K562 (cell line): ENCODE results near the gene SLC30A1. TPM values are rescaled to one million over a fixed set of nuclear protein-coding genes. Genes with fewer than 3 reads are reported as not detected.

Source experiments
- CCNT2 ChIP-seq: IDR thresholded peaks from 2 replicates; pipeline ENCODE4 v1.6.1; 2011; ENCODE audit warnings: borderline replicate concordance, low read depth, mild to moderate bottlenecking, moderate library complexity, mixed read lengths, low read length; ENCODE audit not compliant: insufficient read length; ENCODE audit errors: extremely low read depth
- FOXM1 ChIP-seq, 2 experiments: fragments of 450-650 bp in 1 of 2; sonication (generic) in 1 of 2; formaldehyde crosslinking in 1 of 2; IDR thresholded peaks; 2 replicates each; pipeline versions ENCODE4 v1.6.1 to v1.9.0; 2017 to 2022; ENCODE audit warnings: low read depth in 2 of 2, mild to moderate bottlenecking in 2 of 2, missing genetic modification reagents in 1 of 2, moderate library complexity in 1 of 2
- ILK ChIP-seq: fragments of 450-650 bp; IDR thresholded peaks from 2 replicates; pipeline ENCODE4 v1.6.1; 2016; ENCODE audit warnings: missing genetic modification characterization, low read depth, mild to moderate bottlenecking, missing compliant biosample characterization, moderate library complexity, borderline replicate concordance
- PML ChIP-seq: IDR thresholded peaks from 2 replicates; pipeline ENCODE4 v1.6.1; 2012; ENCODE audit warnings: low read length, inconsistent platforms
- RAD21 ChIP-seq, 2 experiments: fragments of 250-450 bp in 1 of 2; fragments of 450-650 bp in 1 of 2; sonication (Bioruptor Pico) in 1 of 2; formaldehyde crosslinking in 1 of 2; IDR thresholded peaks in 1 of 2; conservative IDR thresholded peaks in 1 of 2; 2 replicates each; pipeline versions ENCODE4 v1.4.0 to v1.8.0; 2020 to 2022; ENCODE audit warnings: mild to moderate bottlenecking in 2 of 2, moderate library complexity in 1 of 2
- RFX1 ChIP-seq: fragments of 450-650 bp; IDR thresholded peaks from 2 replicates; pipeline ENCODE4 v1.6.1; 2016; ENCODE audit warnings: mild to moderate bottlenecking, moderate library complexity
- SRSF7 ChIP-seq: fragments of 200-400 bp; formaldehyde crosslinking; optimal IDR thresholded peaks from 2 replicates; pipeline ENCODE3; 2017; ENCODE audit warnings: mild to moderate bottlenecking, low read depth, low read length
- TRIM24 ChIP-seq, 2 experiments: fragments of 450-650 bp; IDR thresholded peaks; 2 replicates each; pipeline ENCODE4 v1.6.1; 2016
- ZNF165 ChIP-seq: fragments of 250-450 bp; sonication (Bioruptor Pico); IDR thresholded peaks from 2 replicates; pipeline ENCODE4 v1.4.0; 2020; ENCODE audit warnings: borderline replicate concordance
- ZSCAN32 ChIP-seq: fragments of 450-650 bp; formaldehyde crosslinking; IDR thresholded peaks from 2 replicates; pipeline ENCODE4 v1.4.0; 2020; ENCODE audit warnings: mild to moderate bottlenecking, moderate library complexity
- polyA plus RNA-seq, 8 experiments: library from polyadenylated mRNA; depleted of rRNA in 4 of 8; stranded (reverse) in 5 of 8; unstranded in 3 of 8; fragments of >200 nt; fragmentation: Nextera tagmentation in 2 of 8; fragmentation: Illumina TruSeq in 1 of 8; extraction: Ambion mirVana in 2 of 8; extraction: Trizol in 1 of 8; gene quantifications; 2 replicates each; pipeline versions ENCODE4 v1.2.1 to v1.2.3, GENCODE V29; 2011 to 2014; ENCODE audit warnings: inconsistent platforms in 1 of 8, missing spikeins in 1 of 8
- total RNA-seq, 7 experiments: library from RNA; depleted of rRNA in 6 of 7; stranded (reverse); fragments of >200 nt in 6 of 7; fragmentation: Illumina TruSeq in 2 of 7; extraction: Trizol in 2 of 7; gene quantifications; 2 replicates each; pipeline versions ENCODE4 v1.2.1 to v1.2.3, GENCODE V29; 2011 to 2021; ENCODE audit warnings: low replicate concordance in 1 of 7
- TF ChIP-seq, protein P1 (sequence below), 2 experiments: fragments of 450-650 bp; IDR thresholded peaks; 2 replicates each; pipeline ENCODE4 v1.6.1; 2018; ENCODE audit warnings: mild to moderate bottlenecking in 2 of 2, low read depth in 1 of 2; ENCODE audit not compliant: partially characterized antibody in 2 of 2
- TF ChIP-seq, protein P2 (sequence below): fragments of 250-450 bp; sonication (Bioruptor Pico); IDR thresholded peaks from 2 replicates; pipeline ENCODE4 v1.8.0; 2021; ENCODE audit warnings: mild to moderate bottlenecking, moderate library complexity
- TF ChIP-seq, protein P3 (sequence below), 2 experiments: fragments of 450-650 bp in 1 of 2; IDR thresholded peaks; 2 replicates each; pipeline ENCODE4 v1.6.1; 2011 to 2017; ENCODE audit warnings: low read depth in 2 of 2, antibody characterized with exemption in 1 of 2, borderline replicate concordance in 1 of 2, low read length in 1 of 2, mild to moderate bottlenecking in 1 of 2, mixed read lengths in 1 of 2; ENCODE audit not compliant: control insufficient read depth in 1 of 2

SLC30A1 gene
- total and polyA plus RNA-seq, 9 of the 15 experiments (the other 6 are each of a cell fraction or from before 2014, with no cell fraction given) = 4.1 to 14.4 (median 6.6) TPM

DNA sequence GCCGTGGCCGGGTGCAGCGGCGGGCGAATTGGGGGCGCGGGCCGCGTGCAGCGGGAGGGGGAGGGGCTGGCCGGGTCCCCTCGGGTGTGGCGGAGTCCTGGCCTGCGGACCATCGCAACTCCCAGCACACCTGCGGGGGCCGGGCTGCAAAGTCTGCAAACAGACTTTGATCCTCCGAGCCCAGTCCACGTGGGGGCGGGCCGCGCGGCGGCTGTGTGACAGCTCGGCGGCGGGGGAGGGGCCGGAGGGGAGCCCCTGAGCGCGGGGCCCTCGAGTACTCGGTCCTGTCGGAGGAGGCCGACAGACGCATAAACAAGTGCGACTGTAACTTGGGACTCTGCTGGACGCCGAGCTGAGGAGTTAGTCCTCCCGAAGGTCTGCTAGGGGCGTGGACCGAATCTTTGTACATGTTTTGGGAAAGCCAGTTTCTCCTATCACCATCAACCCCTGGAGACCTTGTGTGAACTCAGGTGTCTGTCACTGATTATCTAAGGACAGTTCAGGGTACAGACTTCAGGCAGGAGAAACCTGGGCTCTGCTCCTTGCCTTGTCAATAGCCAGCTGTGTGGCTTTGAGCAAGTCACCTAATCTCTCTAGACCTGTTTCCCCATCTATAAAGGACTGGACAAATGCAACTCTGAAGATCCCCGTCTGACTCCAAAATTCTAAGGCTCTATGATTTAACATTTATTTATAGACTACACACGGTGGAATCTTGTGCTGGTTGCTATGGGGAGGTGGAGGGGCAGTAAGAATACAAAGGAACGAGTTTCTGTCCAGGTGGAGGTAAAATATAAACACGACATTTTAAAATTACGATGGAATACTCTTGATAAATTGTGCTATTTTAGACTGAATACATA is 710 bp upstream of the SLC30A1 start (continued):
- TF ChIP-seq CCNT2 (peak; percentile 67), TRIM24 (IDR thresholded peaks at IDR 0.05) (peak in 1 of 2 experiments; percentile 39; a peak in 1 of 4 replicates), ILK (tag) (no peak), RAD21 (CRISPR knock-in tag; conservative IDR thresholded peaks at IDR 0.05 in 1 of 2, IDR thresholded peaks at IDR 0.05 in 1 of 2) (peak in 1 of 2 experiments; percentile 29; a peak in 1 of 4 replicates), PML (peak; percentile 54; the same call in 1 of the 2 replicates), ZSCAN32 (CRISPR knock-in tag) (no peak), FOXM1 (IDR thresholded peaks at IDR 0.05; ENCODE audit: low read depth) (no peak; the same call in 1 of the 2 replicates), FOXM1 (CRISPR knock-in tag; IDR thresholded peaks at IDR 0.05; ENCODE audit: low read depth) (peak; percentile 49), SRSF7 (no peak), RFX1 (peak; percentile 61; the same call in 1 of the 2 replicates), ZNF165 (CRISPR knock-in tag) (no peak)
- TF ChIP-seq, protein P1, sequence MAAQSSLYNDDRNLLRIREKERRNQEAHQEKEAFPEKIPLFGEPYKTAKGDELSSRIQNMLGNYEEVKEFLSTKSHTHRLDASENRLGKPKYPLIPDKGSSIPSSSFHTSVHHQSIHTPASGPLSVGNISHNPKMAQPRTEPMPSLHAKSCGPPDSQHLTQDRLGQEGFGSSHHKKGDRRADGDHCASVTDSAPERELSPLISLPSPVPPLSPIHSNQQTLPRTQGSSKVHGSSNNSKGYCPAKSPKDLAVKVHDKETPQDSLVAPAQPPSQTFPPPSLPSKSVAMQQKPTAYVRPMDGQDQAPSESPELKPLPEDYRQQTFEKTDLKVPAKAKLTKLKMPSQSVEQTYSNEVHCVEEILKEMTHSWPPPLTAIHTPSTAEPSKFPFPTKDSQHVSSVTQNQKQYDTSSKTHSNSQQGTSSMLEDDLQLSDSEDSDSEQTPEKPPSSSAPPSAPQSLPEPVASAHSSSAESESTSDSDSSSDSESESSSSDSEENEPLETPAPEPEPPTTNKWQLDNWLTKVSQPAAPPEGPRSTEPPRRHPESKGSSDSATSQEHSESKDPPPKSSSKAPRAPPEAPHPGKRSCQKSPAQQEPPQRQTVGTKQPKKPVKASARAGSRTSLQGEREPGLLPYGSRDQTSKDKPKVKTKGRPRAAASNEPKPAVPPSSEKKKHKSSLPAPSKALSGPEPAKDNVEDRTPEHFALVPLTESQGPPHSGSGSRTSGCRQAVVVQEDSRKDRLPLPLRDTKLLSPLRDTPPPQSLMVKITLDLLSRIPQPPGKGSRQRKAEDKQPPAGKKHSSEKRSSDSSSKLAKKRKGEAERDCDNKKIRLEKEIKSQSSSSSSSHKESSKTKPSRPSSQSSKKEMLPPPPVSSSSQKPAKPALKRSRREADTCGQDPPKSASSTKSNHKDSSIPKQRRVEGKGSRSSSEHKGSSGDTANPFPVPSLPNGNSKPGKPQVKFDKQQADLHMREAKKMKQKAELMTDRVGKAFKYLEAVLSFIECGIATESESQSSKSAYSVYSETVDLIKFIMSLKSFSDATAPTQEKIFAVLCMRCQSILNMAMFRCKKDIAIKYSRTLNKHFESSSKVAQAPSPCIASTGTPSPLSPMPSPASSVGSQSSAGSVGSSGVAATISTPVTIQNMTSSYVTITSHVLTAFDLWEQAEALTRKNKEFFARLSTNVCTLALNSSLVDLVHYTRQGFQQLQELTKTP (IDR thresholded peaks at IDR 0.05; ENCODE audit: low read depth in 1 of 2, partially characterized antibody in 2 of 2) = no peak
- TF ChIP-seq, protein P2, sequence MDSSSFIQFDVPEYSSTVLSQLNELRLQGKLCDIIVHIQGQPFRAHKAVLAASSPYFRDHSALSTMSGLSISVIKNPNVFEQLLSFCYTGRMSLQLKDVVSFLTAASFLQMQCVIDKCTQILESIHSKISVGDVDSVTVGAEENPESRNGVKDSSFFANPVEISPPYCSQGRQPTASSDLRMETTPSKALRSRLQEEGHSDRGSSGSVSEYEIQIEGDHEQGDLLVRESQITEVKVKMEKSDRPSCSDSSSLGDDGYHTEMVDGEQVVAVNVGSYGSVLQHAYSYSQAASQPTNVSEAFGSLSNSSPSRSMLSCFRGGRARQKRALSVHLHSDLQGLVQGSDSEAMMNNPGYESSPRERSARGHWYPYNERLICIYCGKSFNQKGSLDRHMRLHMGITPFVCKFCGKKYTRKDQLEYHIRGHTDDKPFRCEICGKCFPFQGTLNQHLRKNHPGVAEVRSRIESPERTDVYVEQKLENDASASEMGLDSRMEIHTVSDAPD (CRISPR knock-in tag) = no peak
- TF ChIP-seq, protein P3, sequence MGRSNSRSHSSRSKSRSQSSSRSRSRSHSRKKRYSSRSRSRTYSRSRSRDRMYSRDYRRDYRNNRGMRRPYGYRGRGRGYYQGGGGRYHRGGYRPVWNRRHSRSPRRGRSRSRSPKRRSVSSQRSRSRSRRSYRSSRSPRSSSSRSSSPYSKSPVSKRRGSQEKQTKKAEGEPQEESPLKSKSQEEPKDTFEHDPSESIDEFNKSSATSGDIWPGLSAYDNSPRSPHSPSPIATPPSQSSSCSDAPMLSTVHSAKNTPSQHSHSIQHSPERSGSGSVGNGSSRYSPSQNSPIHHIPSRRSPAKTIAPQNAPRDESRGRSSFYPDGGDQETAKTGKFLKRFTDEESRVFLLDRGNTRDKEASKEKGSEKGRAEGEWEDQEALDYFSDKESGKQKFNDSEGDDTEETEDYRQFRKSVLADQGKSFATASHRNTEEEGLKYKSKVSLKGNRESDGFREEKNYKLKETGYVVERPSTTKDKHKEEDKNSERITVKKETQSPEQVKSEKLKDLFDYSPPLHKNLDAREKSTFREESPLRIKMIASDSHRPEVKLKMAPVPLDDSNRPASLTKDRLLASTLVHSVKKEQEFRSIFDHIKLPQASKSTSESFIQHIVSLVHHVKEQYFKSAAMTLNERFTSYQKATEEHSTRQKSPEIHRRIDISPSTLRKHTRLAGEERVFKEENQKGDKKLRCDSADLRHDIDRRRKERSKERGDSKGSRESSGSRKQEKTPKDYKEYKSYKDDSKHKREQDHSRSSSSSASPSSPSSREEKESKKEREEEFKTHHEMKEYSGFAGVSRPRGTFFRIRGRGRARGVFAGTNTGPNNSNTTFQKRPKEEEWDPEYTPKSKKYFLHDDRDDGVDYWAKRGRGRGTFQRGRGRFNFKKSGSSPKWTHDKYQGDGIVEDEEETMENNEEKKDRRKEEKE (IDR thresholded peaks at IDR 0.05; ENCODE audit: borderline replicate concordance in 1 of 2, control insufficient read depth in 1 of 2, low read depth in 2 of 2, low read length in 1 of 2) = no peak
